22Rv1 (cell line): Measurements from ENCODE around the gene PAPPA2.

Experiments
- CTCF ChIP-seq: fragments of 450-650 bp; IDR thresholded peaks from 2 replicates; pipeline ENCODE4 v1.5.1; 2017; ENCODE audit warnings: mild to moderate bottlenecking
- ZFX ChIP-seq: fragments of 450-650 bp; IDR thresholded peaks from 2 replicates; pipeline ENCODE4 v1.6.1; 2017; ENCODE audit warnings: antibody characterized with exemption, borderline replicate concordance

DNA sequence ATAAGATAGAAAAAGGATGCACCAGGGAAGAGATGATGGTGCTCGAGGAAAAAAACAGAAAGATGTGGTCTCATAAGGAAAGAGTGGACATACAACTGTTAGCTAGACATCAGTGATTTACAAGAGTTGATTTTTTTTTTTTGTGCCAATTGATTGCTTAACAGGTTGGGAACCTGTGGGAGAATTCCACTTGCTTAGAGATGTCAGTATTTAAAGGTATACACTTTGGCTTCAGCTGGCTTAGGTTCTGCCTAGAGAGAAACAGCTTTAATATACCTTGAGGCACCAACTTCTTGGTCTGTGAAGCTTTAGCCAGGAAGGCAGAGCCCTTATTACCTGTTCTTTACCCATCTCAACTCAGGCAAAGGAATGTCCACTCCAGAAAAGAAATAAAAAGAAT is 303.8 kb downstream of the PAPPA2 start:
- TF ChIP-seq CTCF: no peak
- TF ChIP-seq ZFX: no peak
